GM12864 (cell line): ENCODE data around the gene NCKAP5.

Experiments used
- DNase-seq: peaks from one replicate; pipeline ENCODE4 v3.0.0-alpha.2; 2011; ENCODE audit warnings: low read depth
- H3K4me3 ChIP-seq: 2 replicates; pipeline ENCODE4 v1.5.1; 2011; ENCODE audit warnings: mild to moderate bottlenecking, low read depth, low read length, control low read depth
- CTCF ChIP-seq: IDR thresholded peaks from 2 replicates; pipeline ENCODE4 v1.5.1; 2011; ENCODE audit warnings: low read depth, mild to moderate bottlenecking, moderate library complexity, low read length, control low read depth, inconsistent platforms; ENCODE audit errors: missing control alignments

Gene NCKAP5

GRCh38 chr2:133417415-133417814 is 150.8 kb downstream of the NCKAP5 start:
- no peak overlapping the region for H3K4me3 ChIP-seq
- TF ChIP-seq CTCF: no peak
- DNase-seq: no peak

GRCh38 chr2:133416736-133417135 is 151.5 kb downstream of the NCKAP5 start:
- DNase-seq: no peak
- no peak overlapping the region for H3K4me3 ChIP-seq
- no peak for TF ChIP-seq CTCF

- no peak overlapping the region for H3K4me3 ChIP-seq
- TF ChIP-seq CTCF: no peak
- no peak for DNase-seq
These were observed 152.1 kb downstream of the NCKAP5 start for GRCh38 chr2:133416146-133416545.

GRCh38 chr2:133415210-133415876 is 152.9 kb downstream of the NCKAP5 start:
- H3K4me3 ChIP-seq: no peak overlapping the region
- no peak for TF ChIP-seq CTCF
- no peak for DNase-seq

- H3K4me3 ChIP-seq: no peak overlapping the region
- no peak for TF ChIP-seq CTCF
- DNase-seq: no peak
These were observed 153.6 kb downstream of the NCKAP5 start for GRCh38 chr2:133414486-133415209.

- H3K4me3 ChIP-seq: no peak overlapping the region
- no peak for DNase-seq
- TF ChIP-seq CTCF: no peak
These were observed 154.4 kb downstream of the NCKAP5 start for GRCh38 chr2:133413863-133414262.

- DNase-seq: no peak
- no peak for TF ChIP-seq CTCF
- H3K4me3 ChIP-seq: no peak overlapping the region
These were observed 155.6 kb downstream of the NCKAP5 start for GRCh38 chr2:133412694-133413093.
